ENCODE results near the gene BTBD16. TPM values are rescaled to one million over a fixed set of nuclear protein-coding genes. Genes with fewer than 3 reads are reported as not detected.

The BTBD16 gene
- total and polyA plus RNA-seq, 4 donors: 0.42 to 2.8 (median 1.8) TPM

DNA sequence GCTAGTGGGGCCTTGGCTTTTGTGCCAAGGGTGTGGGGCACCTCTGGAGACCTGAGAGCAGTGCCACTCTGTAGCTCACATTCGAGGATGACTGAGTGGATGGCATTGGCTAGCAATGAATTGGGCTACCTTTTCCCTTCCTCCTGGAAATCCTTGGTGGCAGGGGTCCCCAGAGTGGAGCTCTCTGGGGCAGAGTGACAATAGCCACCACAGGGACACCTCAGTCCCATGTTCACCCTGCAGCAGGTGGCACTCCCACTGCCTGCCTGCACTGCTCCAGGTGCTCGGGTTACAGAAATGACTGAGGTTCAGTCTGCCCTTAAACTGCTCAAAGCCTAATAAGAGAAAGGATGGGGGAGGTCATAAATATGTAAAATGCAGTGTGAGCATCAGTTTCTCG is 17.8 kb downstream of the BTBD16 start:
- no peak overlapping the region for H3K9ac ChIP-seq (ENCODE audit: low read depth in 1 of 2, low read length in 2 of 2)
- WGBS: 88% methylated on average over 3 of the region's 3 CpGs
- H3K27me3 ChIP-seq (ENCODE audit: control insufficient read depth in 4 of 4, insufficient read depth in 4 of 4, low read length in 3 of 4): no peaks in the 10 kb centered on the region
- TF ChIP-seq RAD21 (IDR thresholded peaks at IDR 0.05): no peak
- H3K27ac ChIP-seq (ENCODE audit: low read depth in 1 of 2, low read length in 2 of 2): no peak overlapping the region
- DNase-seq (ENCODE audit: low spot score): no peak
- H3K36me3 ChIP-seq (ENCODE audit: control insufficient read depth in 4 of 4, insufficient read depth in 3 of 4, low read depth in 1 of 4, low read length in 3 of 4): no peaks in the 10 kb centered on the region
- H3K4me1 ChIP-seq (ENCODE audit: control insufficient read depth in 4 of 4, insufficient read depth in 4 of 4, low read length in 3 of 4): no peaks in the 10 kb centered on the region
- H3K9me3 ChIP-seq (ENCODE audit: control insufficient read depth in 4 of 4, low read length in 3 of 4): no peaks in the 10 kb centered on the region
- no peak overlapping the region for H3K4me3 ChIP-seq (ENCODE audit: low read depth in 1 of 3, low read length in 3 of 3)

- DNase-seq (ENCODE audit: low spot score): no peak
- no peak overlapping the region for H3K9ac ChIP-seq (ENCODE audit: low read depth in 1 of 2, low read length in 2 of 2)
- no peak overlapping the region for H3K4me3 ChIP-seq (ENCODE audit: low read depth in 1 of 3, low read length in 3 of 3)
- no peaks in the 10 kb centered on the region for H3K4me1 ChIP-seq (ENCODE audit: control insufficient read depth in 4 of 4, insufficient read depth in 4 of 4, low read length in 3 of 4)
- no peak for TF ChIP-seq RXRA (IDR thresholded peaks at IDR 0.05)
- no peak for TF ChIP-seq HNF4A (conservative IDR thresholded peaks at IDR 0.05)
- TF ChIP-seq GABPA (IDR thresholded peaks at IDR 0.05 in 1 of 2, conservative IDR thresholded peaks at IDR 0.05 in 1 of 2): no peak
- TF ChIP-seq FOXA2 (IDR thresholded peaks at IDR 0.05): no peak
- TF ChIP-seq HNF4G (IDR thresholded peaks at IDR 0.05): no peak
- TF ChIP-seq, protein P1, sequence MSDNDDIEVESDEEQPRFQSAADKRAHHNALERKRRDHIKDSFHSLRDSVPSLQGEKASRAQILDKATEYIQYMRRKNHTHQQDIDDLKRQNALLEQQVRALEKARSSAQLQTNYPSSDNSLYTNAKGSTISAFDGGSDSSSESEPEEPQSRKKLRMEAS (IDR thresholded peaks at IDR 0.05): no peak
- TF ChIP-seq, protein P2, sequence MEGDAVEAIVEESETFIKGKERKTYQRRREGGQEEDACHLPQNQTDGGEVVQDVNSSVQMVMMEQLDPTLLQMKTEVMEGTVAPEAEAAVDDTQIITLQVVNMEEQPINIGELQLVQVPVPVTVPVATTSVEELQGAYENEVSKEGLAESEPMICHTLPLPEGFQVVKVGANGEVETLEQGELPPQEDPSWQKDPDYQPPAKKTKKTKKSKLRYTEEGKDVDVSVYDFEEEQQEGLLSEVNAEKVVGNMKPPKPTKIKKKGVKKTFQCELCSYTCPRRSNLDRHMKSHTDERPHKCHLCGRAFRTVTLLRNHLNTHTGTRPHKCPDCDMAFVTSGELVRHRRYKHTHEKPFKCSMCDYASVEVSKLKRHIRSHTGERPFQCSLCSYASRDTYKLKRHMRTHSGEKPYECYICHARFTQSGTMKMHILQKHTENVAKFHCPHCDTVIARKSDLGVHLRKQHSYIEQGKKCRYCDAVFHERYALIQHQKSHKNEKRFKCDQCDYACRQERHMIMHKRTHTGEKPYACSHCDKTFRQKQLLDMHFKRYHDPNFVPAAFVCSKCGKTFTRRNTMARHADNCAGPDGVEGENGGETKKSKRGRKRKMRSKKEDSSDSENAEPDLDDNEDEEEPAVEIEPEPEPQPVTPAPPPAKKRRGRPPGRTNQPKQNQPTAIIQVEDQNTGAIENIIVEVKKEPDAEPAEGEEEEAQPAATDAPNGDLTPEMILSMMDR (IDR thresholded peaks at IDR 0.05; ENCODE audit: low read depth, low read length, missing input control): no peak
- TF ChIP-seq RAD21 (IDR thresholded peaks at IDR 0.05): no peak
- TF ChIP-seq JUND (IDR thresholded peaks at IDR 0.05): no peak
- TF ChIP-seq, protein P3, sequence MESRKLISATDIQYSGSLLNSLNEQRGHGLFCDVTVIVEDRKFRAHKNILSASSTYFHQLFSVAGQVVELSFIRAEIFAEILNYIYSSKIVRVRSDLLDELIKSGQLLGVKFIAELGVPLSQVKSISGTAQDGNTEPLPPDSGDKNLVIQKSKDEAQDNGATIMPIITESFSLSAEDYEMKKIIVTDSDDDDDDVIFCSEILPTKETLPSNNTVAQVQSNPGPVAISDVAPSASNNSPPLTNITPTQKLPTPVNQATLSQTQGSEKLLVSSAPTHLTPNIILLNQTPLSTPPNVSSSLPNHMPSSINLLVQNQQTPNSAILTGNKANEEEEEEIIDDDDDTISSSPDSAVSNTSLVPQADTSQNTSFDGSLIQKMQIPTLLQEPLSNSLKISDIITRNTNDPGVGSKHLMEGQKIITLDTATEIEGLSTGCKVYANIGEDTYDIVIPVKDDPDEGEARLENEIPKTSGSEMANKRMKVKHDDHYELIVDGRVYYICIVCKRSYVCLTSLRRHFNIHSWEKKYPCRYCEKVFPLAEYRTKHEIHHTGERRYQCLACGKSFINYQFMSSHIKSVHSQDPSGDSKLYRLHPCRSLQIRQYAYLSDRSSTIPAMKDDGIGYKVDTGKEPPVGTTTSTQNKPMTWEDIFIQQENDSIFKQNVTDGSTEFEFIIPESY (IDR thresholded peaks at IDR 0.05): no peak
- no peak for TF ChIP-seq REST (IDR thresholded peaks at IDR 0.05)
- TF ChIP-seq, protein P4, sequence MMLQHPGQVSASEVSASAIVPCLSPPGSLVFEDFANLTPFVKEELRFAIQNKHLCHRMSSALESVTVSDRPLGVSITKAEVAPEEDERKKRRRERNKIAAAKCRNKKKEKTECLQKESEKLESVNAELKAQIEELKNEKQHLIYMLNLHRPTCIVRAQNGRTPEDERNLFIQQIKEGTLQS (IDR thresholded peaks at IDR 0.05): no peak
- no peak for TF ChIP-seq SP1 (IDR thresholded peaks at IDR 0.05)
- TF ChIP-seq EGR1 (IDR thresholded peaks at IDR 0.05; ENCODE audit: low read depth in 2 of 2): no peak
- TF ChIP-seq FOXA1 (IDR thresholded peaks at IDR 0.05): no peak
- no peaks in the 10 kb centered on the region for H3K36me3 ChIP-seq (ENCODE audit: control insufficient read depth in 4 of 4, insufficient read depth in 3 of 4, low read depth in 1 of 4, low read length in 3 of 4)
- no peaks in the 10 kb centered on the region for H3K27me3 ChIP-seq (ENCODE audit: control insufficient read depth in 4 of 4, insufficient read depth in 4 of 4, low read length in 3 of 4)
- 69% methylated on average over 7 of the region's 7 CpGs for WGBS
- H3K27ac ChIP-seq (ENCODE audit: low read depth in 1 of 2, low read length in 2 of 2): no peak overlapping the region
- H3K9me3 ChIP-seq (ENCODE audit: control insufficient read depth in 4 of 4, low read length in 3 of 4): no peaks in the 10 kb centered on the region
These were observed 19.2 kb downstream of the BTBD16 start for GRCh38 chr10:122290334-122290733.
